Activated CD4-positive, alpha-beta T cell treated with anti-CD3 and anti-CD28 coated beads for 48 hours (primary cell): ENCODE measurements around the gene E2F6.
A peak's percentile ranks its signal among the peaks of the same experiment; 100 is the strongest.

Experiments used
- DNase-seq: peaks from one replicate; pipeline ENCODE4 v3.0.0-alpha.2; 2020

The E2F6 gene

GRCh38 chr2:11465485-11466306, at the start of gene E2F6:
Gene E2F6 (minus strand): TSS chr2:11466161. CDS start chr2:11465879, 282 bp downstream.
- peak; percentile 91 for DNase-seq

- DNase-seq: no peak
Observed at GRCh38 chr2:11515490-11515981, 49.6 kb upstream of the E2F6 start.

- no peak for DNase-seq
Observed at GRCh38 chr2:11514904-11515303, 48.9 kb upstream of the E2F6 start.

GRCh38 chr2:11514081-11514730, 48.2 kb upstream of the E2F6 start:
- DNase-seq: no peak

- no peak for DNase-seq
Observed at GRCh38 chr2:11513319-11513718, 47.4 kb upstream of the E2F6 start.

GRCh38 chr2:11512431-11512830, 46.5 kb upstream of the E2F6 start:
- no peak for DNase-seq

GRCh38 chr2:11509657-11510360, 43.8 kb upstream of the E2F6 start:
- no peak for DNase-seq

GRCh38 chr2:11508279-11508678, 42.3 kb upstream of the E2F6 start:
- DNase-seq: no peak

GRCh38 chr2:11507517-11507916, 41.6 kb upstream of the E2F6 start:
- DNase-seq: no peak

- DNase-seq: no peak
Observed at GRCh38 chr2:11506611-11506969, 40.6 kb upstream of the E2F6 start.

- no peak for DNase-seq
Observed at GRCh38 chr2:11505652-11506610, 40.0 kb upstream of the E2F6 start.

- DNase-seq: no peak
Observed at GRCh38 chr2:11503354-11503927, 37.5 kb upstream of the E2F6 start.

- DNase-seq: no peak
Observed at GRCh38 chr2:11502740-11503292, 36.9 kb upstream of the E2F6 start.

- DNase-seq: no peak
Observed at GRCh38 chr2:11500702-11501303, 34.8 kb upstream of the E2F6 start.

- no peak for DNase-seq
Observed at GRCh38 chr2:11499081-11499743, 33.3 kb upstream of the E2F6 start.

GRCh38 chr2:11498543-11499034, 32.6 kb upstream of the E2F6 start:
- peak; percentile 9 for DNase-seq

GRCh38 chr2:11495844-11496681, 30.1 kb upstream of the E2F6 start:
- DNase-seq: no peak

- DNase-seq: no peak
Observed at GRCh38 chr2:11494310-11494709, 28.3 kb upstream of the E2F6 start.

- DNase-seq: no peak
Observed at GRCh38 chr2:11493282-11493681, 27.3 kb upstream of the E2F6 start.

GRCh38 chr2:11492720-11493119, 26.8 kb upstream of the E2F6 start:
- no peak for DNase-seq
